Liver (tissue), 9 donors: ENCODE results near the gene DAND5. TPM values are rescaled to one million over a fixed set of nuclear protein-coding genes. Genes with fewer than 3 reads are reported as not detected.

Experiments used
- DNase-seq: peaks from one replicate; pipeline ENCODE4 v3.0.0-alpha.2; 2017; ENCODE audit warnings: low spot score
- H3K27ac ChIP-seq, 2 donors: one replicate each; pipeline ENCODE4 v1.7.0; 2013; ENCODE audit warnings: inconsistent platforms in 2 of 2, low read length in 2 of 2, control low read depth in 1 of 2, low read depth in 1 of 2, mild to moderate bottlenecking in 1 of 2
- H3K27me3 ChIP-seq, 4 donors: one replicate each; pipeline versions ENCODE4 v1.6.1 to v1.7.0; 2013; ENCODE audit warnings: low read length in 3 of 4, inconsistent platforms in 1 of 4, mild to moderate bottlenecking in 1 of 4, moderate library complexity in 1 of 4; ENCODE audit not compliant: control insufficient read depth in 4 of 4, insufficient read depth in 4 of 4
- H3K36me3 ChIP-seq, 4 donors: one replicate each; pipeline versions ENCODE4 v1.6.1 to v1.7.0; 2013; ENCODE audit warnings: low read length in 3 of 4, mild to moderate bottlenecking in 3 of 4, low read depth in 1 of 4, moderate library complexity in 1 of 4; ENCODE audit not compliant: control insufficient read depth in 4 of 4, insufficient read depth in 3 of 4
- H3K4me1 ChIP-seq, 4 donors: one replicate each; pipeline versions ENCODE4 v1.6.1 to v1.7.0; 2013; ENCODE audit warnings: low read length in 3 of 4, mild to moderate bottlenecking in 3 of 4, moderate library complexity in 1 of 4; ENCODE audit not compliant: control insufficient read depth in 4 of 4, insufficient read depth in 4 of 4
- H3K4me3 ChIP-seq, 3 donors: one replicate each; pipeline versions ENCODE4 v1.6.1 to v1.7.0; 2013; ENCODE audit warnings: low read length in 3 of 3, control low read depth in 1 of 3, low read depth in 1 of 3, mild to moderate bottlenecking in 1 of 3
- H3K9ac ChIP-seq, 2 donors: one replicate each; pipeline ENCODE4 v1.7.0; 2013; ENCODE audit warnings: low read length in 2 of 2, mild to moderate bottlenecking in 2 of 2, moderate library complexity in 2 of 2, control low read depth in 1 of 2, low read depth in 1 of 2
- H3K9me3 ChIP-seq, 4 donors: one replicate each; pipeline versions ENCODE4 v1.6.1 to v1.7.0; 2013; ENCODE audit warnings: low read length in 3 of 4; ENCODE audit not compliant: control insufficient read depth in 4 of 4
- EGR1 ChIP-seq, 2 donors: IDR thresholded peaks; 2 replicates each; pipeline ENCODE4 v1.6.1; 2016 to 2018; ENCODE audit warnings: antibody characterized with exemption in 2 of 2, low read depth in 2 of 2
- FOXA1 ChIP-seq: IDR thresholded peaks from 2 replicates; pipeline ENCODE4 v1.6.1; 2016; ENCODE audit warnings: antibody characterized with exemption
- HNF4A ChIP-seq, 2 donors: conservative IDR thresholded peaks; 2 replicates each; pipeline ENCODE4 v1.6.1; 2016; ENCODE audit warnings: antibody characterized with exemption in 2 of 2, mild to moderate bottlenecking in 2 of 2
- HNF4G ChIP-seq: IDR thresholded peaks from 2 replicates; pipeline ENCODE4 v1.6.1; 2016; ENCODE audit warnings: antibody characterized with exemption
- JUND ChIP-seq, 2 donors: IDR thresholded peaks; 2 replicates each; pipeline ENCODE4 v1.6.1; 2016; ENCODE audit warnings: antibody characterized with exemption in 2 of 2
- NR2F2 ChIP-seq: IDR thresholded peaks from 2 replicates; pipeline ENCODE4 v1.6.1; 2016; ENCODE audit warnings: antibody characterized with exemption
- RAD21 ChIP-seq, 2 donors: IDR thresholded peaks; 2 replicates each; pipeline ENCODE4 v1.6.1; 2016; ENCODE audit warnings: antibody characterized with exemption in 2 of 2, mild to moderate bottlenecking in 2 of 2
- SP1 ChIP-seq: IDR thresholded peaks from 2 replicates; pipeline ENCODE4 v1.6.1; 2018; ENCODE audit warnings: antibody characterized with exemption, mild to moderate bottlenecking
- TAF1 ChIP-seq: conservative IDR thresholded peaks from 2 replicates; pipeline ENCODE4 v1.6.1; 2016; ENCODE audit warnings: antibody characterized with exemption, mild to moderate bottlenecking
- YY1 ChIP-seq: IDR thresholded peaks from 2 replicates; pipeline ENCODE4 v1.6.1; 2016; ENCODE audit warnings: antibody characterized with exemption, mild to moderate bottlenecking
- WGBS: extraction: QIAGEN DNeasy Blood & Tissue Kit; methylation state at CpG from one replicate; pipeline ENCODE4 v1.1.7; 2013; 5-methylcytosine and 5-hydroxymethylcytosine counted together
- polyA plus RNA-seq, 2 donors: library from polyadenylated mRNA; stranded (reverse) in 1 of 2; unstranded in 1 of 2; fragments of 200-250 nt in 1 of 2; fragments of >200 nt in 1 of 2; fragmentation: Nextera tagmentation in 1 of 2; extraction: Ambion mirVana in 1 of 2; gene quantifications; one replicate each; pipeline versions ENCODE4 v1.2.1 to v1.2.3, GENCODE V29; 2013 to 2015
- total RNA-seq, 2 donors: library from RNA; depleted of rRNA; stranded (reverse); fragments of >200 nt; gene quantifications; one replicate each; pipeline ENCODE4 v1.2.3, GENCODE V29; 2014
- TF ChIP-seq, protein P1 (sequence below): IDR thresholded peaks from 2 replicates; pipeline ENCODE4 v1.6.1; 2016; ENCODE audit warnings: antibody characterized with exemption
- TF ChIP-seq, protein P2 (sequence below): fragments of 150-350 bp; IDR thresholded peaks from 2 replicates; pipeline ENCODE4 v1.5.1; 2017; ENCODE audit warnings: improper control_type of control experiment, low read depth, low read length; ENCODE audit not compliant: missing input control
- TF ChIP-seq, protein P3 (sequence below): IDR thresholded peaks from 2 replicates; pipeline ENCODE4 v1.6.1; 2016; ENCODE audit warnings: antibody characterized with exemption, mild to moderate bottlenecking
- donor health status: healthy.
- donor health status: healthy.
- donor health status: healthy.
- donor health status: healthy.
- donor health status: healthy.

DAND5 gene
- total and polyA plus RNA-seq, 4 donors, result 0.23 TPM; not detected in 3

DNA sequence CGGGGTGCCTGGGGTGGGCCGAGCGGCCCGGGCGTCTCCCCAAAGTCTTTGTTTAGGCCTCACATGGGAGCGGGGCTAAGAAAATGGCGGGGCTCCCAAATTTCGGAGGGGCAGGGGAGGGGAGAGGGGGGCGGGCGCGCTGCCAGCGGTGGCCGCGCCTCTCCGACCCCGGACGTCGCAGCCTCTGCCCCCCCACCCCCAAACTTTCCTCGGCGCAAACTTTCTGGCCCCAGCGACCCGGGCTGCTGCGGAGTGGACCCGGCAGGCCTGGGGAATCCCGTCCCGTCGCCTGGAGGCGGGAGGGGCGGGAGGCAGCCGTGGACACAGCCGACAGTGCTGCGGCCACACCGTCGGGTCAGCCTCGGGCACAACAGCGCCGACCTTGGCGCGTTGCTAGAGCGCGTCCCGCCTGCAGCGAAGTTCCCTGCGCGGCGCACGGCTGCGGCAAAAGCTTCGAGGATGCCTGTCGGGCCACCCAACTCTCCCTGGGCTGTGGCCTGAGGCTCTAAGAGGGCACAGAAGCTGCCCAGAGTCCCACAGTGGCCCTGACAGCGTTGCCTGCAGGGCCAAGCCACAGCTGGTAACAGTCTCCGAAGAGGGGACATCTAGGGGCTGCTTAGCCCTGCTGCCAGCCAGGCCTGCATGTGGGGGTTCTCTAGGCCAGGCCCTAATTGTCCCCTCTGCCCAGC, 27.2 kb downstream of the DAND5 start (continued):
- TF ChIP-seq, protein P1, sequence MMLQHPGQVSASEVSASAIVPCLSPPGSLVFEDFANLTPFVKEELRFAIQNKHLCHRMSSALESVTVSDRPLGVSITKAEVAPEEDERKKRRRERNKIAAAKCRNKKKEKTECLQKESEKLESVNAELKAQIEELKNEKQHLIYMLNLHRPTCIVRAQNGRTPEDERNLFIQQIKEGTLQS, result no peak
- TF ChIP-seq SP1, result no peak

DNA sequence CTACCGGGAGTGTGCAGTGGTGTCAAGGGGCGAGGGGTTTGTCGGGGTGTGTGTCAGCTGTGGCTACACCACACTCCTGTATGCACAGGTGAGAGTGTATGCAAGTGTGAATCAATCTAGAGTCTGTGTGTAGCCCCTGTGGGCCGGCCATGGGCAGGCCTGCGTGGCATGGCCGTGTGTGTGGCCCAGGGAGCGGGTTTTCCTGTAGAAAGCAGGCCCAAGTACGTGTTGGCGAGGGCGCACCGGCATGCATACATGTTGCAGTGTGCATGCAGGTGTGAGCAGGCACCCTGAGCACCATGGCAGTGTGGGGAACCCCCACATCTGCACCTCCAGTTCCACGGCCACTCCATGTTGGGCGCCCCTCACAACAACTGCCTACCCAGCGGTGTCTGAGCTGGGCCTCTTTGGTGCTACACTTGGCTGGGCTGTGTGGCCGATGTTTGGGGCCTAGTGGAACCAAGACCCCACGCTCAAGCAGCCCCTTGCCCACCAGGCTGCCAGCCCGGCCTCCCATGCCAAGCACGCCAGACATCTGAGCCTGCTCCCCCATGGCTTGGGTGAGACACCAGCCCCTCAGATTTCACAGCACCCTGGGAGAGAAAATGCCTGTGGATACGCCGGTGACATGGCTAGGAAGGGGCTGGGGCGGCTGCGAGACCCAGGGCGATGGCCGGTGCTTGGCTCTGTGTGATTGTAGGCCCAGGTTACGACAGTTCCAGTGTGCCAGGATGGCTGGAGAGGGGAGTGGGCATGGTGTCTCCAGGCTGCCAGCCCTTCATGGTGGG, 28.0 kb downstream of the DAND5 start:
- no peak overlapping the region for H3K4me3 ChIP-seq
- no peak for DNase-seq
- H3K27ac ChIP-seq, result no peak overlapping the region
- WGBS, result 95% methylated on average over 25 of the region's 25 CpGs
- H3K36me3 ChIP-seq, result peaks cover 0 to 3% (median 0%) of the 10 kb centered on the region in 4 donors
- no peaks in the 10 kb centered on the region for H3K27me3 ChIP-seq
- TF ChIP-seq YY1, result no peak
- TF ChIP-seq EGR1 (IDR thresholded peaks at IDR 0.05; ENCODE audit: low read depth in 2 of 2), result no peak
- no peak for TF ChIP-seq TAF1
- TF ChIP-seq RAD21 (IDR thresholded peaks at IDR 0.05), result no peak
- TF ChIP-seq NR2F2, result no peak
- TF ChIP-seq HNF4A (conservative IDR thresholded peaks at IDR 0.05), result no peak
- no peak for TF ChIP-seq JUND (IDR thresholded peaks at IDR 0.05)
- TF ChIP-seq FOXA1, result no peak
- TF ChIP-seq, protein P2, sequence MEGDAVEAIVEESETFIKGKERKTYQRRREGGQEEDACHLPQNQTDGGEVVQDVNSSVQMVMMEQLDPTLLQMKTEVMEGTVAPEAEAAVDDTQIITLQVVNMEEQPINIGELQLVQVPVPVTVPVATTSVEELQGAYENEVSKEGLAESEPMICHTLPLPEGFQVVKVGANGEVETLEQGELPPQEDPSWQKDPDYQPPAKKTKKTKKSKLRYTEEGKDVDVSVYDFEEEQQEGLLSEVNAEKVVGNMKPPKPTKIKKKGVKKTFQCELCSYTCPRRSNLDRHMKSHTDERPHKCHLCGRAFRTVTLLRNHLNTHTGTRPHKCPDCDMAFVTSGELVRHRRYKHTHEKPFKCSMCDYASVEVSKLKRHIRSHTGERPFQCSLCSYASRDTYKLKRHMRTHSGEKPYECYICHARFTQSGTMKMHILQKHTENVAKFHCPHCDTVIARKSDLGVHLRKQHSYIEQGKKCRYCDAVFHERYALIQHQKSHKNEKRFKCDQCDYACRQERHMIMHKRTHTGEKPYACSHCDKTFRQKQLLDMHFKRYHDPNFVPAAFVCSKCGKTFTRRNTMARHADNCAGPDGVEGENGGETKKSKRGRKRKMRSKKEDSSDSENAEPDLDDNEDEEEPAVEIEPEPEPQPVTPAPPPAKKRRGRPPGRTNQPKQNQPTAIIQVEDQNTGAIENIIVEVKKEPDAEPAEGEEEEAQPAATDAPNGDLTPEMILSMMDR, result no peak
- TF ChIP-seq, protein P1, result no peak
- no peak for TF ChIP-seq HNF4G
- TF ChIP-seq, protein P3, sequence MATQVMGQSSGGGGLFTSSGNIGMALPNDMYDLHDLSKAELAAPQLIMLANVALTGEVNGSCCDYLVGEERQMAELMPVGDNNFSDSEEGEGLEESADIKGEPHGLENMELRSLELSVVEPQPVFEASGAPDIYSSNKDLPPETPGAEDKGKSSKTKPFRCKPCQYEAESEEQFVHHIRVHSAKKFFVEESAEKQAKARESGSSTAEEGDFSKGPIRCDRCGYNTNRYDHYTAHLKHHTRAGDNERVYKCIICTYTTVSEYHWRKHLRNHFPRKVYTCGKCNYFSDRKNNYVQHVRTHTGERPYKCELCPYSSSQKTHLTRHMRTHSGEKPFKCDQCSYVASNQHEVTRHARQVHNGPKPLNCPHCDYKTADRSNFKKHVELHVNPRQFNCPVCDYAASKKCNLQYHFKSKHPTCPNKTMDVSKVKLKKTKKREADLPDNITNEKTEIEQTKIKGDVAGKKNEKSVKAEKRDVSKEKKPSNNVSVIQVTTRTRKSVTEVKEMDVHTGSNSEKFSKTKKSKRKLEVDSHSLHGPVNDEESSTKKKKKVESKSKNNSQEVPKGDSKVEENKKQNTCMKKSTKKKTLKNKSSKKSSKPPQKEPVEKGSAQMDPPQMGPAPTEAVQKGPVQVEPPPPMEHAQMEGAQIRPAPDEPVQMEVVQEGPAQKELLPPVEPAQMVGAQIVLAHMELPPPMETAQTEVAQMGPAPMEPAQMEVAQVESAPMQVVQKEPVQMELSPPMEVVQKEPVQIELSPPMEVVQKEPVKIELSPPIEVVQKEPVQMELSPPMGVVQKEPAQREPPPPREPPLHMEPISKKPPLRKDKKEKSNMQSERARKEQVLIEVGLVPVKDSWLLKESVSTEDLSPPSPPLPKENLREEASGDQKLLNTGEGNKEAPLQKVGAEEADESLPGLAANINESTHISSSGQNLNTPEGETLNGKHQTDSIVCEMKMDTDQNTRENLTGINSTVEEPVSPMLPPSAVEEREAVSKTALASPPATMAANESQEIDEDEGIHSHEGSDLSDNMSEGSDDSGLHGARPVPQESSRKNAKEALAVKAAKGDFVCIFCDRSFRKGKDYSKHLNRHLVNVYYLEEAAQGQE, result no peak
- TF ChIP-seq SP1, result no peak
- peaks cover 6 to 31% (median 15%) of the 10 kb centered on the region in 4 donors for H3K4me1 ChIP-seq
- no peaks in the 10 kb centered on the region for H3K9me3 ChIP-seq
- no peak overlapping the region for H3K9ac ChIP-seq
